Liver (tissue), 9 donors: ENCODE results near the gene ADAMTS15. TPM values are rescaled to one million over a fixed set of nuclear protein-coding genes. Genes with fewer than 3 reads are reported as not detected.

Experiments
- DNase-seq: peaks from one replicate; pipeline ENCODE4 v3.0.0-alpha.2; 2017; ENCODE audit warnings: low spot score
- H3K27ac ChIP-seq, 2 donors: one replicate each; pipeline ENCODE4 v1.7.0; 2013; ENCODE audit warnings: inconsistent platforms in 2 of 2, low read length in 2 of 2, control low read depth in 1 of 2, low read depth in 1 of 2, mild to moderate bottlenecking in 1 of 2
- H3K27me3 ChIP-seq, 4 donors: one replicate each; pipeline versions ENCODE4 v1.6.1 to v1.7.0; 2013; ENCODE audit warnings: low read length in 3 of 4, inconsistent platforms in 1 of 4, mild to moderate bottlenecking in 1 of 4, moderate library complexity in 1 of 4; ENCODE audit not compliant: control insufficient read depth in 4 of 4, insufficient read depth in 4 of 4
- H3K36me3 ChIP-seq, 4 donors: one replicate each; pipeline versions ENCODE4 v1.6.1 to v1.7.0; 2013; ENCODE audit warnings: low read length in 3 of 4, mild to moderate bottlenecking in 3 of 4, low read depth in 1 of 4, moderate library complexity in 1 of 4; ENCODE audit not compliant: control insufficient read depth in 4 of 4, insufficient read depth in 3 of 4
- H3K4me1 ChIP-seq, 4 donors: one replicate each; pipeline versions ENCODE4 v1.6.1 to v1.7.0; 2013; ENCODE audit warnings: low read length in 3 of 4, mild to moderate bottlenecking in 3 of 4, moderate library complexity in 1 of 4; ENCODE audit not compliant: control insufficient read depth in 4 of 4, insufficient read depth in 4 of 4
- H3K4me3 ChIP-seq, 3 donors: one replicate each; pipeline versions ENCODE4 v1.6.1 to v1.7.0; 2013; ENCODE audit warnings: low read length in 3 of 3, control low read depth in 1 of 3, low read depth in 1 of 3, mild to moderate bottlenecking in 1 of 3
- H3K9ac ChIP-seq, 2 donors: one replicate each; pipeline ENCODE4 v1.7.0; 2013; ENCODE audit warnings: low read length in 2 of 2, mild to moderate bottlenecking in 2 of 2, moderate library complexity in 2 of 2, control low read depth in 1 of 2, low read depth in 1 of 2
- H3K9me3 ChIP-seq, 4 donors: one replicate each; pipeline versions ENCODE4 v1.6.1 to v1.7.0; 2013; ENCODE audit warnings: low read length in 3 of 4; ENCODE audit not compliant: control insufficient read depth in 4 of 4
- CTCF ChIP-seq: fragments of 150-350 bp; IDR thresholded peaks from 2 replicates; pipeline ENCODE4 v1.5.1; 2017; ENCODE audit warnings: improper control_type of control experiment, low read depth, low read length; ENCODE audit not compliant: missing input control
- EGR1 ChIP-seq, 2 donors: IDR thresholded peaks; 2 replicates each; pipeline ENCODE4 v1.6.1; 2016 to 2018; ENCODE audit warnings: antibody characterized with exemption in 2 of 2, low read depth in 2 of 2
- FOXA1 ChIP-seq: IDR thresholded peaks from 2 replicates; pipeline ENCODE4 v1.6.1; 2016; ENCODE audit warnings: antibody characterized with exemption
- FOXA2 ChIP-seq: IDR thresholded peaks from 2 replicates; pipeline ENCODE4 v1.6.1; 2016; ENCODE audit warnings: antibody characterized with exemption
- GABPA ChIP-seq, 2 donors: IDR thresholded peaks in 1 of 2; conservative IDR thresholded peaks in 1 of 2; 2 replicates each; pipeline ENCODE4 v1.6.1; 2016; ENCODE audit warnings: antibody characterized with exemption in 2 of 2, mild to moderate bottlenecking in 1 of 2, moderate library complexity in 1 of 2
- HNF4A ChIP-seq, 2 donors: conservative IDR thresholded peaks; 2 replicates each; pipeline ENCODE4 v1.6.1; 2016; ENCODE audit warnings: antibody characterized with exemption in 2 of 2, mild to moderate bottlenecking in 2 of 2
- HNF4G ChIP-seq: IDR thresholded peaks from 2 replicates; pipeline ENCODE4 v1.6.1; 2016; ENCODE audit warnings: antibody characterized with exemption
- NR2F2 ChIP-seq: IDR thresholded peaks from 2 replicates; pipeline ENCODE4 v1.6.1; 2016; ENCODE audit warnings: antibody characterized with exemption
- REST ChIP-seq: IDR thresholded peaks from 2 replicates; pipeline ENCODE4 v1.6.1; 2016; ENCODE audit warnings: antibody characterized with exemption, mild to moderate bottlenecking
- TAF1 ChIP-seq: conservative IDR thresholded peaks from 2 replicates; pipeline ENCODE4 v1.6.1; 2016; ENCODE audit warnings: antibody characterized with exemption, mild to moderate bottlenecking
- ZBTB33 ChIP-seq: IDR thresholded peaks from 2 replicates; pipeline ENCODE4 v1.6.1; 2016; ENCODE audit warnings: antibody characterized with exemption
- WGBS: extraction: QIAGEN DNeasy Blood & Tissue Kit; methylation state at CpG from one replicate; pipeline ENCODE4 v1.1.7; 2013; 5-methylcytosine and 5-hydroxymethylcytosine counted together
- polyA plus RNA-seq, 2 donors: library from polyadenylated mRNA; stranded (reverse) in 1 of 2; unstranded in 1 of 2; fragments of 200-250 nt in 1 of 2; fragments of >200 nt in 1 of 2; fragmentation: Nextera tagmentation in 1 of 2; extraction: Ambion mirVana in 1 of 2; gene quantifications; one replicate each; pipeline versions ENCODE4 v1.2.1 to v1.2.3, GENCODE V29; 2013 to 2015
- total RNA-seq, 2 donors: library from RNA; depleted of rRNA; stranded (reverse); fragments of >200 nt; gene quantifications; one replicate each; pipeline ENCODE4 v1.2.3, GENCODE V29; 2014
- donor health status: healthy.
- donor health status: healthy.
- donor health status: healthy.
- donor health status: healthy.
- donor health status: healthy.

Gene ADAMTS15
- total and polyA plus RNA-seq, 4 donors, result 0.06 to 1.3 (median 0.77) TPM

- 89% methylated on average over 7 of the region's 7 CpGs for WGBS
Observed at GRCh38 chr11:130472434-130472961, 24.1 kb downstream of the ADAMTS15 start.

GRCh38 chr11:130473056-130473794 lies 24.8 kb downstream of the ADAMTS15 start:
- no peak overlapping the region for H3K9ac ChIP-seq
- H3K9me3 ChIP-seq, result no peaks in the 10 kb centered on the region
- WGBS, result 95% methylated on average over 52 of the region's 52 CpGs
- no peak for TF ChIP-seq CTCF
- TF ChIP-seq REST, result no peak
- no peak for TF ChIP-seq FOXA2
- no peak for TF ChIP-seq FOXA1
- TF ChIP-seq GABPA (IDR thresholded peaks at IDR 0.05 in 1 of 2, conservative IDR thresholded peaks at IDR 0.05 in 1 of 2), result no peak
- no peak for TF ChIP-seq EGR1 (IDR thresholded peaks at IDR 0.05; ENCODE audit: low read depth in 2 of 2)
- no peak for TF ChIP-seq ZBTB33
- H3K27ac ChIP-seq, result no peak overlapping the region
- H3K4me1 ChIP-seq, result no peaks in the 10 kb centered on the region
- H3K4me3 ChIP-seq, result no peak overlapping the region
- no peak for DNase-seq
- H3K27me3 ChIP-seq, result no peaks in the 10 kb centered on the region
- H3K36me3 ChIP-seq, result no peaks in the 10 kb centered on the region

More at GRCh38 chr11:130472434-130472961, 24.1 kb downstream of the ADAMTS15 start:
- Histone ChIP-seq H3K9me3 (no peaks in the 10 kb centered on the region), H3K9ac (no peak overlapping the region), H3K36me3 (no peaks in the 10 kb centered on the region), H3K27me3 (no peaks in the 10 kb centered on the region), H3K4me1 (no peaks in the 10 kb centered on the region), H3K27ac (no peak overlapping the region), H3K4me3 (no peak overlapping the region)
- no peak for DNase-seq
- no peak for TF ChIP-seq HNF4A (conservative IDR thresholded peaks at IDR 0.05)
- TF ChIP-seq CTCF, result no peak
- no peak for TF ChIP-seq NR2F2
- TF ChIP-seq HNF4G, result no peak
- no peak for TF ChIP-seq FOXA1
- no peak for TF ChIP-seq TAF1
